ENCODE results near the gene TNFRSF1A.

- TF ChIP-seq CTCF (conservative IDR thresholded peaks at IDR 0.05; ENCODE audit: low read length) (no peak), EZH2phosphoT487 (IDR thresholded peaks at IDR 0.05; ENCODE audit: borderline replicate concordance) (no peak)
Measured at GRCh38 chr12:6376870-6377666, 35.2 kb upstream of the TNFRSF1A start.

Measured in Loucy (cell line).